Left ventricle myocardium superior (tissue), 1 donor: ENCODE measurements around the gene ANKRD33B. TPM values are rescaled to one million over a fixed set of nuclear protein-coding genes. Genes with fewer than 3 reads are reported as not detected.

Experiments
- ATAC-seq: fragments of 200-7000 bp; cut with Tn5 transposase; one replicate; pipeline ENCODE4 v1.9.1; 2020; ENCODE audit warnings: mild to moderate bottlenecking, moderate library complexity
- DNase-seq: peaks from one replicate; pipeline ENCODE4 v3.0.0-alpha.2; 2020
- intact Hi-C: fragments of 100-400 bp; cut with micrococcal nuclease; formaldehyde crosslinking; loops from one replicate; pipeline ENCODE4 v1.11.0; 2022
- total RNA-seq: library from RNA; stranded (reverse); fragmentation: NEBNext Ultra II Directional; extraction: Animal tissue kit (Norgen Biotek cat#: 25700); gene quantifications from one replicate; pipeline ENCODE4 v1.2.1, GENCODE V29; 2021
- donor health status: DM: no; HTN: yes; CAD: no; lungs with severe emphysema.

Gene ANKRD33B
- total RNA-seq, 1 donor from 2014 or later = 6.7 TPM

GRCh38 chr5:10644192-10644591, 80.3 kb downstream of the ANKRD33B start:
- ATAC-seq (no peak), DNase-seq (no peak)
- intact Hi-C loops = no loop called here

GRCh38 chr5:10645146-10645545, 81.3 kb downstream of the ANKRD33B start:
- DNase-seq (no peak), ATAC-seq (no peak)
- intact Hi-C loops = no loop called here

GRCh38 chr5:10645671-10646070, 81.8 kb downstream of the ANKRD33B start:
- intact Hi-C loops = no loop called here
- ATAC-seq (no peak), DNase-seq (no peak)

- no peak for DNase-seq
- intact Hi-C loops = no loop called here
- no peak for ATAC-seq
These were observed 83.8 kb downstream of the ANKRD33B start for GRCh38 chr5:10647640-10648039.

- DNase-seq = no peak
- ATAC-seq = no peak
- intact Hi-C loops = no loop called here
These were observed 85.2 kb downstream of the ANKRD33B start for GRCh38 chr5:10648806-10649665.

GRCh38 chr5:10649666-10650380, 86.0 kb downstream of the ANKRD33B start:
- intact Hi-C loops = no loop called here
- DNase-seq = no peak
- no peak for ATAC-seq

GRCh38 chr5:10652151-10652550, 88.3 kb downstream of the ANKRD33B start:
- no peak for ATAC-seq
- DNase-seq = no peak
- intact Hi-C loops = no loop called here

GRCh38 chr5:10652606-10653005, 88.7 kb downstream of the ANKRD33B start:
- intact Hi-C loops = no loop called here
- no peak for DNase-seq
- ATAC-seq = no peak

GRCh38 chr5:10653043-10653442, 89.2 kb downstream of the ANKRD33B start:
- peak; percentile 91 for ATAC-seq
- peak; percentile 86 for DNase-seq
- intact Hi-C loops = no loop called here

GRCh38 chr5:10653751-10654400, 90.0 kb downstream of the ANKRD33B start:
- DNase-seq (no peak), ATAC-seq (peak; percentile 37)
- intact Hi-C loops = no loop called here

- DNase-seq = no peak
- intact Hi-C loops = no loop called here
- ATAC-seq = no peak
These were observed 90.7 kb downstream of the ANKRD33B start for GRCh38 chr5:10654566-10654965.

- intact Hi-C loops = no loop called here
- no peak for ATAC-seq
- DNase-seq = no peak
These were observed 91.5 kb downstream of the ANKRD33B start for GRCh38 chr5:10655161-10655971.

GRCh38 chr5:10655972-10656830, 92.3 kb downstream of the ANKRD33B start:
- no peak for DNase-seq
- intact Hi-C loops = no loop called here
- no peak for ATAC-seq

GRCh38 chr5:10658265-10658664, 94.4 kb downstream of the ANKRD33B start:
- no peak for DNase-seq
- intact Hi-C loops = no loop called here
- ATAC-seq = no peak

GRCh38 chr5:10660135-10660534, 96.3 kb downstream of the ANKRD33B start:
- no peak for ATAC-seq
- intact Hi-C loops = no loop called here

GRCh38 chr5:10660720-10661387, 97.0 kb downstream of the ANKRD33B start:
- intact Hi-C loops = no loop called here
- ATAC-seq (no peak), DNase-seq (no peak)

More at GRCh38 chr5:10660135-10660534, 96.3 kb downstream of the ANKRD33B start:
- DNase-seq = no peak

GRCh38 chr5:10661401-10661800, 97.5 kb downstream of the ANKRD33B start:
- no peak for DNase-seq
- intact Hi-C loops = no loop called here
- ATAC-seq = no peak

GRCh38 chr5:10662083-10662482, 98.2 kb downstream of the ANKRD33B start:
- intact Hi-C loops = no loop called here
- DNase-seq (no peak), ATAC-seq (no peak)
